ENCODE data around the gene HTR4.

HTR4 gene

GRCh38 chr5:148660346-148660660 is 6.0 kb upstream of the HTR4 start:
- no peak for DNase-seq

GRCh38 chr5:148659641-148660345 is 5.5 kb upstream of the HTR4 start:
- no peak for DNase-seq

- DNase-seq, result no peak
Measured at GRCh38 chr5:148653291-148653835, 964 bp downstream of the HTR4 start.

- no peak for DNase-seq
Measured at GRCh38 chr5:148651528-148651927, 2.8 kb downstream of the HTR4 start.

DNA sequence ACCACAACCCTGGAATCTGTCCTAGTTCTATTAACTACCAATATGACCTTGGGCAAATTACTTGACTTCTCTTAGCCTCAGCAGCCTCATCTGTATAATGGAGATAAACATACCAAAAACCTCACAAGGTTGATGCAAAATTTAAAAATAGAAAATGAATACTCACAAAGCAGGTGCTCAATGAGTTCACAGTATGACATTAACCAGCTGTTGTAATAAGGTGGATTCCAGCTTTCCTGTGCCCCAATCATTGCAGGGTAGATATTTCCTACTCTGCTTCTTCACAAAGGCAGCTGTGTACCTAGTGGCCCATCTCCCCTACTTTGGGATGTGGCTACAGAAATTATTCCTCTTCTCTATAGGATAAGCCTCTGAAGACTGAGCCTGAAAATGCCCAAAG is 8.8 kb downstream of the HTR4 start:
- DNase-seq, result peak; percentile 46

DNA sequence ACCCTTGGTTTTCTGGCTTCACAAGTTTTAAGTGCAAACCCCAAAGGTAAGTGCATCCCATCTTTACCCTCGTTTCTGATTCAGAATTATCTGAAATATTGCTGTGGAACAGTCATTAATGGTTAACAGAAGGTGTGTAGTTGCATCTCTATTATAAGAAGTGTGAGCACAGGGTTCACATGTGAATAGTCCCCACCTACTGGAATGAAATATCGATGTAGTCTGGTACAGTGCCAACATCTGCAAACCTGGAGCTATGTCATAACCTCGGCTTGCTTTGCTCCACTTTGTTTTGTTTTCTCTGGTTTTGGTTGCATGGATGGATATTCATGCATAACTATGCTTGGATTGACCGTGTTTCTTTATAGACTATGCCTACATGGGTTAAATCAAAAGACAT is 12.6 kb downstream of the HTR4 start:
- DNase-seq, result no peak

DNA sequence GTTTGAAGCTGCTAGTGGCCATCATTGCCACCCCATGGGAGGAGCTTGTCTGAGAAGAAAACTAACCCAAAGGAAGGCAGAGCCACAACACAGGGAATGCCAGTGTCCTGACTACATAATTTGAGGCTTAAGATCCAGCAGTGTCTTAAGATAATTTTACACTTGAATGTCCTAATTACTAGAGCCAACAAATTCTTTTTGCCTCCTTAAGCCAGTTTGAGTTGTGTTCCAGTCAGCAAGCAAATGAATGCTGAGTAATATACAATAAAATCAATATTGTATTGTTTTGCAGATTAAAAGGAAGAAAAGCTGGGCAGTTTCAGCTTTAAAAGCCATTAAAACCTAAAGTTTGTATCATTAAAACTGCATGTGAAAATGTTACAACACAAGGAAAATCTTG is 13.9 kb downstream of the HTR4 start:
- no peak for DNase-seq

DNA sequence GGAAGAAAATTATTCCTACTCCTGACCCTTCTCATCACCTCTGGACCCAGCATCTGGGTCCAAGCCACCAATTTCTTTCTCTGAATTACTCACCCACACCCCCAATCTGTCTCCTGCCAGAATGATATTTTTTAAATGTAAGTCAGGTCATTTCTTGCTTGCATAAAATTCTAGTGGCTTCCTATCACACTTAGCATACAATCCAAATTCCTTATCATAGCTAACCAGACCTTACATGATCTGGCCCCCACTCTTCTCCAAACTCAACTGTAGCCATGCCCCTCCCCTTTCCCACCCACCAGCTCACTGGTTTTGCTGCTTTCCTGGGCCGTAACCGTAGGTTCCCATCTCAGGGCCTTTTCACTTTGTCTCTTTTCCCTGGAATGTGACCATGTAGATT is 15.2 kb downstream of the HTR4 start:
- DNase-seq, result peak; percentile 79

DNA sequence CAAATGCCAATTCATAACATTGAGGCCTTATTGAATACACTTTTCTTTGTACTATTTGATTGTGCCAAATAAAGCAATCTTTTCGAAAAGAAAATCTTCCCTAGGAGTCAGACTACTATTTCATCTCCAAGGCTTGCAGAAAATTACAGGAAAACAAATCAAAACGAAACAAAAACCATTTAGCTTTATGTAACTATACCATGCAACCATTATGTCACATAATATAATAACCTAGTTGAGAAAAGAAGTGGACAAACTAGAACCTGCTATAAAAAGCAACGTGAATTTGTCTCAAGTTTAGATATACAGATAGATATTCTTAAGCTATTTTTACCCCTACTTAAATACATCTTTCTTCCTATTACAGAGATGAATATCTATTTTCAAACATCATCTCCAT is 18.0 kb downstream of the HTR4 start:
- no peak for DNase-seq

DNA sequence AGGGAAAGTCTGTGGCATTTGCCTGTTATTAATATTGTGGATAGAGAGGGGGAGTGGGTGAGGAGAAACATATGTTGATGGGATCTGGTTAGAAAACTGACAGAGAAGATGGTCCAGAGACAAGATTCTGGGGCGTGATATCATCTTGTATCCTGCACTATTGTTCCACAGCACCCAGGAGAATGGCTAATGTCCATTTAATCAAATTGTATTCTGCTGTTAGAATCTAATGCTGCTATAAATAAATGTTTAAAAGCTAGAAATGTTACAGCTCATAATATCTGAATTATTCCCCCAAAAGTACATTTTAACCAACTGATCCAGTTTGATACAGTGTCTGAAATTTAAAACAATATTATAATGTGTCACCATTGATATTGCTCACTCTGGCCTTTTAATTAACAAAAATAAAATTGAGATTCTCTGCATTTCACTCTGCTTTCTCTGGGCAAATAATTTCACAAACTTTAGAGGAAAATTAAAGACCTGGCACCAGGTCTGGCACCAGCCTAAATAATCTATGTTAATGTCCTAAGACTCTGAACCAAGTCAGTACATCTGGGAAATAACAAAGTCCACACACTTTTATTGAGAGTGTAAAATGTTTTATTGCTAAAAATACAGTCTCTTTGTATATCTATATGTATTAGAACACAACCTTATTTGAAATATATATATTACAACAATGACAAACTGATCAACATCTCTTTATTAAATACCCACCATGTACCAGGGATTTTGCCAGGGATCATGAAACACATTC is 18.8 kb downstream of the HTR4 start:
- no peak for DNase-seq

GRCh38 chr5:148633067-148633377 is 21.3 kb downstream of the HTR4 start:
- no peak for DNase-seq

DNA sequence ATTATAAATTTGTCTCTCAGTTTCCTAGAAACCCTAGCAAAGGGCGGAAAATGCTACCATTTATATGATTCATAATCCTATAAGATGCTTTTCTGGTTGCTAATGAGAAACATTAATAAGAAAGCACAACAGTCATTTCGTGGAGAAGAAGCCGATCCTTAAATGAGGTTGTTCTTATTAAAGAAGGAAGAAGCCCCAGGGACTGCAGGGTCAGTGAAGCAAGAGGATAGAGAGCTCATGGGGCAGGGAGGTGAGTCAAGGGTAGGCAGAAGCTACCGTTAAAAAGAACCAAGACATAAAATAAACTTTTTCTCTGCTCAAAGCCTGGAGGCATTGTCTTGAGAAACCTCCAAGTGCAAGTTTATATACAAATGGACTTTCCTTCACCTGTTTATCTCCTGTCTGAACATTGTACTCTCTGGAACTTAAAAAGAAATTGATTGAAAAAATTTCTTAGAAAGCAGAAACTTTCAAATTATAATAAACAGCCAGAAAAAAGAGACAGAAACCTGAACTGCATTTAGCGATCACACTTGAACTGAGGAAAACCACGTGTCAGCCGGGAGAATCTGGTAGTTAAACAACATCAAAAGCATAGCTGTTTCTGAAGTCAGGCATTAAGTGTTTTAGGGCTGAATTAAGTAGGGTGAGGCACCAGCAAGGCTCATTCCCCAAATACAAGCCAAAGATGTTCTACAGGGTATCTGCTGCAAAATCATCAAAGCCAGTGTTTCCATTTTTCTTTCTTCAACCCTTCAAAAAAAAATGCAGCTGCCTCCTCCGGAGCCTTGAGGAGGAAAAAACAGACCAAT is 21.9 kb downstream of the HTR4 start:
- no peak for DNase-seq

DNA sequence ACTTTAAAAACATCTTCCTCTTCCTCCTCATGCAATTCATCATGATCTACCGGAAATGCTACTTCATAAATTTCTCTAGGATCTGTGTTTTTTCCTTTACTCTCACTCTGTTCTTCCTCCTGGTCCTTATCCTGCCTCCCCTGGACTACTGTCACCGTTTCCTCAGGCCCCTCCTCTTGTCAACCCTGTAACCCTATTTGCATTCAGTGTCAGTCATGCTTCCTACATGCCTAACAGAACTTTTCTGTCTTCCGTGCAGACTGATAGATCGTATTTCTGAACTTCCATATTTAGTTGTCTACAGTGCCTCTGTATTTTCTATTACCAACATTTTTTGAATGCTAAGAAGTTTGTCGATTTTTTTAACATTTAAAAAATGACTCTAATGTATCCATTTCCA is 27.3 kb downstream of the HTR4 start:
- no peak for DNase-seq

- no peak for DNase-seq
Measured at GRCh38 chr5:148626081-148626613, 28.2 kb downstream of the HTR4 start.

GRCh38 chr5:148625250-148625649 is 29.1 kb downstream of the HTR4 start:
- no peak for DNase-seq

DNA sequence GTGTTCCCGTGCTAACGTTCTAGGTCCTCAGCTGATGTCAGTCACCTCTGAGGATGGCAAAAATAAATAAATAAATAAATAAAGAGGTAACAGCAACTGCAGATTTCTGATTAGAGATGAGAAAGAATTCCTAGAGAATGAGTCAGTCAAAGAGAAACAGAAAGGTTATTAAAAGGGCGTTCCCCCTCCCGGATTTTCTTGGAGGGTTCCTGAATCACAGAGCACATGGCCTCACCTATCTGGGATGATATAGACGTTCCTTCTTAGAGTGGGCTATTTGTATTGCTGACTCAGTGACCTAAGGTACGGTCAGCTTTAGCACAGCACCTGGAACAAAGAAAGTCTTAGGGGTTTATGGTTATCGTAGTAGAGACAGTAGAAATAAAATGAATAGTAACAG is 30.6 kb downstream of the HTR4 start:
- no peak for DNase-seq

DNA sequence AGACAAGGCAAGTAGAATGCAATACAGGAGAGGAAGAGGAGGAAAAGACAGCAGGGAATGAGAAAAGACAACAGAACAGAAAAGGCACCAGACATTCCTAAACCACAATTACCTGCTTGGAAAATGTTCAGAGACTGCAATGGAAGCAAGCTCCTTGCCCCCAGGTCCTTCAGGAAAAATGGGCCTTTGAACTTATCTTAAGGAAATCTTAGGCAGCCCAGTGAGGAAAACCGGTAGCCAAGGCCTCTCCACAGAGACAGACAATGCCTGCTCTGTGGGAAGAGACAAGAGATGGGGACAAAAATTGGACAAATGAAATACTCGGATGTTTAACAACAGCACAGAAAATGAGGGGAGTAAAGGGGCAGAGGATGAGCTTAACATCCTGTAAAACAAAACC is 31.2 kb downstream of the HTR4 start:
- no peak for DNase-seq

DNA sequence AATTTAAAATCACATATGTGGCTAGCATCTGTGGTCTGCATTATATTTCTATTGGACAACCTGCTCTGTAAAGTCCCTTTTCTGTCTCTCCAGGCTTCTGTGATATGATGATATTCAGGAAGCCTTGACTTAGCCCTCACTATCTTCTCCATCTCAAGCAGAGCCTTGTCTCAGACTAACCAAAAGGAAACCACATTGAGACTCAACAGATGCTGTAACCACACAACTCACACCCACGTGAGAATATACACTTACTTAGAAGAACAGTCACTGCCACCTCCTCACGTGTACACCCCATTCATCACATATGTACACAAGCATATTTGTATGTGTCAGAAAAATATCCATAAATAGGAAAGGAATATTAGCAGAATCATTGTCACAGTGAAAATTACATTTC is 33.6 kb downstream of the HTR4 start:
- peak; percentile 75 for DNase-seq

DNA sequence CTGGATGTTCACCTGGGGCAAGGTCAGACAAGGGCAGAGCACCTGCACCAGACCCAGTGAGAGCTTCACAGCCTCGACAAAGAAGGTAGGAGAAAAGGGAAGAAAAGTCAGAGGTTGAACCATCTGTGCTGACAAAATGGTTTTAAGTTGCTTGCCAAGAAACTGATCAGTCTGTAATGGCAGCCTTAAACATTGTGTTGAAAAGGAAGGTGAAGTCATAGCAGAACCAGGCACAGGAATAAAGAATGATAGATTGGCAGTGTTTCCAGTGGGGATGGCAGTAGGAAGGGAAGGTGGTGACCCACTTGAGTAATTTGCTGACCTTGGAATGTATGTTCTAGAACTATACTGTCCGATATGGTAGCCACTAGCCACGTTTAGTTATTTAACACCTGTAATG is 34.2 kb downstream of the HTR4 start:
- DNase-seq, result no peak

GRCh38 chr5:148619484-148619883 is 34.8 kb downstream of the HTR4 start:
- DNase-seq, result no peak

DNA sequence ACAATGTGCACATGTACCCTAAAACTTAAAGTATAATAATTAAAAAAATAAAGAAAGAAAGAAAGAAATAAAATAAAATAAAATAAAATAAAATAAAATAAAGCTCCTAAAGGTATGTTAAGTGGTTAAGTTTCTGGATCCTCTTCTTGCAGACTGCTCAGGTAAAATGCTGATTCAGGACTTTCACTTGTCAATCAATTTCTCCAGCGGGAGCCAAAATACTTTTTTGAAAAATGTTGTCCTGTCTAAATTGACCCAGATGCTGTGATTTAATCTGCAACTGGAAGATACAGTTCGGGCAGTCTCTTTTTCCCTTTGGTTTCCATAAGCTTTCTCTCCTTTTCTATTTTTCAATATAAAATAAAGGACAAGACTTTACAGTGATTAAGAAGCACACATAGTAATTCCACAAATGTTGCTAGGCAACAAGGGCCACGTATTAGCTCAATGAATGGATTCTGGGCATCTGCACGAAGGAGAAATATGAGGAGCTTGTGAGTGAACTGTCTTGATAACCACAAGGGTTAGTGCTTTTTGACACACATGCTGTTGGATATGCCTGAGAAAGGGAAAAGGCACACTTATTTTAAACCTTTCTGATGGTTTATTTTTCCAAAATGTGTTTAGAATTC is 38.6 kb downstream of the HTR4 start:
- DNase-seq, result no peak

- no peak for DNase-seq
Measured at GRCh38 chr5:148607406-148607805, 46.9 kb downstream of the HTR4 start.

- DNase-seq, result no peak
Measured at GRCh38 chr5:148606296-148606695, 48.0 kb downstream of the HTR4 start.

All from hematopoietic multipotent progenitor cell treated with erythropoietin and hydrocortisone succinate and interleukin-3 and kit ligand, for 6 days (in vitro differentiated cells).